NCI-H526 (cell line): ENCODE results near the gene TBC1D8.

Experiments
- DNase-seq, 2 experiments: peaks; one replicate each; lab custom pipeline; 2025; lab: John Stamatoyannopoulos, UW

Gene TBC1D8

DNA sequence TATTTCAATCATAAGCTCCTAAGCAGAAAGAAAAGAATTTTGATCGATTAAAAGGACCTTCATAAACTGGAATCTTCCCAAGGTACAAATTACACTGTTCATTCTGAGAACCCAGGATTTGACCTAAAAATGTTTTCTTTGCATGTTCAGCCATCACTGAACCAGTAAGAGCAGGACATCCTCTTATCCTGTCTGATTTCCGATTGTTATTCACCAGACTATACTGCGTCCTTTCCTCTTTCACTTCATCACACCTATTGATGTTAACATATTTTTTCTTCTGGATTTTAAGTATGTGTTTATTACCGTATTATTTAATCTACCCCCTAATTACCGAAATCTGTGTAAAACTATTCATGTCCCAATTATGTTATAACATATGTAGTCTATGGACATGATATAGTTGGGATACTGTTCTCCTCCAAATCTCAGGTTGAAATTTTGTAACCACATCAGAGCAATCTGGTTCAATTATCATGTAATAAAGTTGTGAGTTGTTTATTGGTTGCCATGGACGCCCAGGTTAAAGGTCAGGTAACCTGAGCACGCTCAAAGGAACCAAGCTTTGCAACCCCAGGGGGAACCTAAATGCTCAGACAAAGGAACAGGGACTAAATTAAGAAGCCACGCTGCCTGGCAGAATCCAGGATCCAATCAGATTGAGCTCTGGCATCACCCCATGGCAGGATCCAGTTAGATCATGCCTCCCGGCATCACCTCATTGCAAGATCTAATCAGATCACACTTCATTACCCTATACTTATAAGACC lies 11.6 kb upstream of the TBC1D8 start:
- DNase-seq, result no peak

DNA sequence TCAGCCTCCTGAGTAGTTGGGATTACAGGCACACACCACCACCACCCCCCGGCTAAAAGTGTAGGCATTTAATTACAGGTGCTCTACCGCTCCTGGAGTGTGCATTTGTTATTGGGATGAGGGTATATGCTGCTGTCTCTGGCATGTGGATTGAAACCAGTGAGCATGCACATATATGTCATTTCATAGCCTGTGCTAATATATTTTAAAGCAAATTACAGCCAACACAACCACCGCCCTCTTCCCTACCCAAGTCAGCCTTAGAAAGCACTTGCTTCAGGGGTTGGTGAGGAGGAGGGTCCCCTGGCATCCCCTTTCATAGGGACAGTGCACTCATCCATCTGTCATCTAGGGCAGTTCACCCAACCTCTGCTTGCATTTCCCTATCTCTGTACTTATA lies 10.5 kb upstream of the TBC1D8 start:
- no peak for DNase-seq

DNA sequence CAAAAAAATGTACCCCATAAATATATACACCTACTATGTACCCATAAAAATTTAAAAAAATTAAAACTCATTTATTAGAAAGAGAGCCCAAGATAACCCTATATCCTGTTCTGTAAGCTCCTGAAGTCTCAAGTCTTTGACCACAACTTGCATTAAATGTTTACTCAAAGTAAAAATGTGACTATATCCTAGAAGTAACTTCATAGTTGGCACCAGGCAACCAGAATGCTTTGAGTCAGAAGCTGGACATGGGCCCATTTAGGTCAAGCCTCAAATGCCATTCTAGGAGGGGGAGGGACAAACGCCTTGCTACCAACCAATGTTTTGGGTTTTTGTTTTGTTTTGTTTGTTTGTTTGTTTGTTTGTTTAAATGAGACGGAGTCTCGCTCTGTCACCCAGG lies 9.3 kb upstream of the TBC1D8 start:
- DNase-seq, result no peak

DNA sequence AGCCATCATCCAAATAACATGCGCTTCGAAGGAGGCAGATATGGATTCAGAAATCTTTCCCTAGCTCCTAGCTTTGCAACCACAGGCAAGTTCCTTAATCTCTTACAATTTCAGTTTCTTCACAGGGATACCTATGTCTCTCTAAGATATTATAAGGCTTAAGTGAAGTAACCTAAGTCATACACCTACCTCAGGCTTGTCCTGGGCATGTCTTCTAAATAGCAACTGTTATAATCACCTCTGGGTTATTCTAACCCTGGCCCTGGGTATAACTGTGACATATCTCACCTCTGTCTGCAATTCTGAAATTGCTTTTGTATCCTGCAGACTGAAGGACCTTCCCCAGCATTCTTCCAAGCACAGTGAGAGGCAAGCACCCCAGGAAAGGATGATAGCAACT lies 8.3 kb upstream of the TBC1D8 start:
- no peak for DNase-seq

- no peak for DNase-seq
Observed at GRCh38 chr2:101157272-101157671, 6.1 kb upstream of the TBC1D8 start.

DNA sequence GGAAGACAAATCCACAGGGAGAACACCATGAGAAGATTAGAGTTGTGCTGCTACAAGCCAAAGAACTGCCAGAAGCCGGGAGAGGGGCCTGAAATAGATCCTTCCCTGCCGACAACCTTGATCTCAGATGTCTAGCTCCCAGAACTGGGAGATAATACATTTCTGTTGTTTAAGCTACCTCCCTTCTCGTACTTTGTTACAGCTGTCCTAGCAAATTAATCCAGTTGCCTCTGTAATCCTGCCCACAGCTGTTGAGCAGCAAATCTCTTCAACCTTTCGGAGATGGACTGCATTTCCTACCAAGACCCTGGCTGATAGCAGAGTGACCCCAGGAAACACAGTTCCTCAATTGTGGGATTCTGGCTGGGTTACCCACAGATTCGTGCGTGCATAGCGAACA lies 2.6 kb upstream of the TBC1D8 start:
- no peak for DNase-seq

DNA sequence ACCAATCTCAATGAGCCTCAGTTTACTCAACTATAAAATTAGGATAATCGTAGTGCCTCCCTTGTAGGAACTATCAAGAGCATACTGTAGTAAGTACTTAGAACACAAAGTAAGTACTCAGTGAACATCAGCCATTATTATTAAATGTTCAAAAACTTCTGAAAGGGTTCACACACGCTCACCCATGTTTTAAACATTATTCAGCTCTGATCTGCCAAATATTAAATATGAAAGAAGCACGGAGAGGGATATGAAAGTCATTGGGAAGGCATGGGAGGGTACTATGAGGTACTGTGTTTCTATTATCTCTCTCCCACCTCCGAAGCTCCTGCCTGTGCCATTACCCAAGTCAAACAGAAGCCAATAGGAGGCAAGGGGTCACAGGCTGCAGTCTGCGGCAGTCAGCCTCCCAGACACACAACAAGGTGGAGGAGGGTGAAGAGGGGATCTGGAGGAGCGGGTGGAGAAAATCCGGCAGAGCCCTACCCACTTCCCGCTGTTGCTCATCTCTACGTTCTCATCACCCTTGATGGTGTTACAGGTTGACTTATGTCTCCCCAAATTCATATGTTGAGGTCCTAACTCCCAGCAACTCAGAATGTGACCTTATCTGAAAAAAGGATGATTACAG lies 2.0 kb upstream of the TBC1D8 start:
- DNase-seq, result no peak

DNA sequence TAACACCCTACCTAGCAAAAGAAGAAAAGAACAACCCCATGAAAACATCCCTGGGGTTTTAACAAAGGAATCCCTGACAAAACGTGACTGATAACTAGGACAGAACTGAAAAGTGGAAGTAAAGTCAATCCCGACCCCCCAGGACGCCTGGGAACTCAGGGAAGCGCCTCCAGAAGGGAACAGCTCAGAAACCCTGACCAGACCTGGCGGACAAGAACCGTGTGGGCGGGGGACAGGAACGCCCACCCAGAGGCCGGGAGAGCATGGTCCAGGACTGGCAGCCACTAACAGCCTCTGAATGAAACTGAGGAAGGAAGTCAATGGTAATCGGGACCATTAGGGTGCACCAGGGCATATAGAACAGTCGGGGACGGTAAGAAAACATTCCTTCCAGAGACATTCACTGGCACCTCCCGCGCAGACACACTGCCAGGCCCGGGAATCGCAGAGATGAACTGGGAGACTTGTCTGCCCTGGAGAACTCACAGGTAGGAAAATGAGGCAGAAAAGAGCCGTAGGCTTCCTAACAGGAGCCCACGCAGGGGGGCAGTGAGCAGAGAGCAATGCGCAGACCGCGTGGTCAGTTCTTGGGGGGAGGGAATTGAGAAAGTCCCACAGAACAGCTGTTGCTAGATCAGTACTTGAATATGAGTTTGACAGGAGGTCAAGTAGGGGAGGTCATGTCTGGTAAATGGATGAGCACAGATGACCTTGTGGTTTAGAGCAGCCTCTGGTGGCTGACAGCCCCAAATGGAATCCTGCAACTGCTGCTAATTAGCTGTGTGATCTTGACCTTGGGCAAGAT lies 1.3 kb upstream of the TBC1D8 start:
- DNase-seq, result peak; percentile 37 to 66

DNA sequence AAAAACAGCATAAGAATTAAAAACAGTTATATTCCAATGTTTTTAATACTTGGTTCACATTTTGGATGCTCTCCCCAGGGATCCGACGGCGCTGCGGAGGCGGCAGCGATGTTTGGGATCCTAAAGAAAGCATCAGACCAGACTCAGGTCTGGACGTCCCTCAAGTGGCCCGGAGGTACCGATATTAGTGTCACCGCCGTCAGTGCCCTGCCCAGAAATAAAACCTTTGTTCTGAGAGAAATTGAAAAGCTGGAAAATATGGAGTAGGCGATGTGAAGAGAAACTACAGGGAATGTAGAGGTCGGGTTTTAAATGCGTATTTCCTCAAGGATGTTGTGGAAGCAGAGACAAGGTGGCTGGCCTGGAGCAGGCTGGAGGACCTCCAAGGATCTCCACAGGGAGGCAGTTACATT lies 683 bp upstream of the TBC1D8 start:
- DNase-seq, result peak in 1 of 2 experiments; percentile 43

- peak in 1 of 2 experiments; percentile 58 for DNase-seq
Observed at GRCh38 chr2:101150306-101151145, 656 bp downstream of the TBC1D8 start.

GRCh38 chr2:101149241-101150192 lies 1.7 kb downstream of the TBC1D8 start:
- DNase-seq, result peak in 1 of 2 experiments; percentile 38

DNA sequence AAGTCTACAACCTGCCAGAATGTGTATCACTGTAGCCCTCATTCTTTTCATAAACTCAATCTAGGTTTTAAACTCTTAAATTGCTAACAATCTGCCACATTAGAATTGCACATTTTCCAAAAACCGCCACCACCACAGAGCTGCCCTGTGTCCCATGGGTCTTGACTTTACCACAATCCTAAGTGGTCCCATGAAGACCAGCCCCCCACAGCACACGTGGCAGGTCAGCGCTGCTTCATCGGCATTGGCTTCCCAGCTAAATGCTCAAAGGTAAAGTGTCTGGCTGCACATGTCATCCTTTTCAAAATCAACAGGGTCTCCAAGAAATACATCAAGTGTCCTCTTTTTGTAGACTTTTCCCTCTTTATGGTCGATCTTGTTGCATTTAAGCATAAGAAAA lies 2.4 kb downstream of the TBC1D8 start:
- DNase-seq, result no peak

GRCh38 chr2:101147971-101148370 lies 3.2 kb downstream of the TBC1D8 start:
- no peak for DNase-seq

DNA sequence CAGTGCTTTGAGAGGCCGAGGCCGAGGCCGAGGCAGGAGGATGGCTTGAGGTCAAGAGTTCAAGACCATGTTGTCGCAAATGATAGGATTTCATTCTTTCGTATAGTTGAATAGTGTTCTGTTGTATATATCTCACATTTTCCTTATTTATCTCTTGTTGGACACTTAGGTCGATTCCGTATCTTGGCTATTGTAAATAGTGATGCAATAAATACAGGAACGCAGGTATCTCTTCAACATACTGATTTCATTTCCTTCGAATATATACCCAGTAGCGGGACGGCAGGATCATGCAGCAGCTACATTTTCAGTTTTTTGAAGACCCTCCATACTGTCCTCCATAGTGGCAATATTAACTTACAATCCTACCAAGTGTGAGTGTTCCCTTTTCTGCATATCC lies 4.1 kb downstream of the TBC1D8 start:
- no peak for DNase-seq

- DNase-seq, result no peak
Observed at GRCh38 chr2:101146535-101146934, 4.6 kb downstream of the TBC1D8 start.

DNA sequence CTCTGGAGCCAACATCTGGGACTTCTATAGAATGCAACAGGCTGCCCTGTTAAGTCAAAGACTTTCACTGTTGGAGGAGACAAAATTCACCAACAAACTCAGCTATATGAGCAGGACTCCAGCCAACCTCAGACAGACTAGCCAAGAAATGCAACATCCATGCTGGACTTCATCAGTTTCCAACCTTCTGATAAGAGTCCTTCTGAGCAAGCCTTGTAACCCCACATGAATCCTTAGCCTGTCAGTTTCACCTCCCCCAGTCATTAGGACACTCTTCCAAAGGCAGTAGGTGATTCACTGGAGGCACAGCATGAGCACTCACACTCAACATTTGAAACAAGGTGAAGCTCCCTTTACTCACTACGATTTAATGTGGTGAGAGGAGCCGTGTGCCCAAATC lies 5.8 kb downstream of the TBC1D8 start:
- no peak for DNase-seq

GRCh38 chr2:101142163-101142562 lies 9.0 kb downstream of the TBC1D8 start:
- no peak for DNase-seq

GRCh38 chr2:101140978-101141655 lies 10.1 kb downstream of the TBC1D8 start:
- DNase-seq, result no peak

DNA sequence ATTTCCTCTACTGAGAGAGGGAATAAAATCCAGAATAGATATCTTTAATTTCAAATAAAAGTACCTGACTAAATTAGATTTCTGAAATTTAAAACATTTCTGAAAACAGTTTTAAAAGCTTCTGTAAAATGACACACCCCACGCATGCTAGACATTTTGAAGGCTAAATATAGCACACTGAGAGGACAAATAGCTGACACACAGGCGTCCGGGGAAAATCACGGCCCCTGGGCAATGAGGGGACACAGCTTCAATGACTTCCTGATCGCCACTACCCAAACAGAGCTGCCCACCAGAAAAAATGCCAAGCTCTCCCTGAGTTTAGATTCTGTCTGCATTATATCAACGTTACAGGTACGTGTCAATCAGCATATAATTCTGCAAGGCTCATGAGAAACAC lies 10.9 kb downstream of the TBC1D8 start:
- DNase-seq, result no peak

GRCh38 chr2:101139495-101139894 lies 11.7 kb downstream of the TBC1D8 start:
- no peak for DNase-seq
